CD8-positive, alpha-beta memory T cell (primary cell): ENCODE results near the gene MXI1. TPM values are rescaled to one million over a fixed set of nuclear protein-coding genes. Genes with fewer than 3 reads are reported as not detected.

ENCODE experiments used
- CTCF ChIA-PET: fragments of 350-600 bp; sonication (Branson Sonifier 250); formaldehyde crosslinking; loops from one replicate; lab custom pipeline; 2021; ENCODE audit warnings: antibody characterized with exemption; lab: Charles Lee
- POLR2A ChIA-PET: fragments of 350-600 bp; sonication (Branson Sonifier 250); formaldehyde crosslinking; loops from one replicate; lab custom pipeline; 2021; ENCODE audit warnings: antibody characterized with exemption; lab: Charles Lee
- DNase-seq, 5 donors: peaks; one replicate each; pipeline versions ENCODE4 v3.0.0 to v3.0.0-alpha.2; 2020 to 2022; ENCODE audit warnings: mixed read lengths in 1 of 5
- H3K27ac ChIP-seq: one replicate; pipeline ENCODE4 v1.7.0; 2013; ENCODE audit warnings: low read depth, mild to moderate bottlenecking, low read length, moderate library complexity
- H3K27me3 ChIP-seq: 2 replicates; pipeline ENCODE4 v1.7.0; 2013; ENCODE audit warnings: low read length, mild to moderate bottlenecking; ENCODE audit not compliant: insufficient read depth, poor library complexity, severe bottlenecking
- H3K36me3 ChIP-seq: 2 replicates; pipeline ENCODE4 v1.7.0; 2013; ENCODE audit warnings: mild to moderate bottlenecking, low read length, moderate library complexity; ENCODE audit not compliant: insufficient read depth
- H3K4me1 ChIP-seq: 2 replicates; pipeline ENCODE4 v1.7.0; 2013; ENCODE audit warnings: mild to moderate bottlenecking, low read length, moderate library complexity; ENCODE audit not compliant: insufficient read depth
- H3K4me3 ChIP-seq: 2 replicates; pipeline ENCODE4 v1.7.0; 2013; ENCODE audit warnings: mild to moderate bottlenecking, low read length
- H3K9me3 ChIP-seq: 2 replicates; pipeline ENCODE4 v1.7.0; 2013; ENCODE audit warnings: mild to moderate bottlenecking, low read length
- H3K27ac Mint-ChIP-seq, 8 donors: one replicate each; pipeline ENCODE4 v1.8.0; 2020 to 2021; ENCODE audit warnings: mixed read lengths in 8 of 8, mild to moderate bottlenecking in 6 of 8, inconsistent platforms in 3 of 8, moderate library complexity in 3 of 8
- H3K27me3 Mint-ChIP-seq, 2 donors: one replicate each; pipeline ENCODE4 v1.8.0; 2020 to 2021; ENCODE audit warnings: mixed read lengths in 2 of 2, mild to moderate bottlenecking in 1 of 2, moderate library complexity in 1 of 2
- H3K36me3 Mint-ChIP-seq, 3 donors: one replicate each; pipeline ENCODE4 v1.8.0; 2020 to 2021; ENCODE audit warnings: mixed read lengths in 3 of 3, inconsistent platforms in 1 of 3, mild to moderate bottlenecking in 1 of 3
- H3K4me1 Mint-ChIP-seq, 3 donors: one replicate each; pipeline ENCODE4 v1.8.0; 2020 to 2021; ENCODE audit warnings: mixed read lengths in 3 of 3, inconsistent platforms in 1 of 3, mild to moderate bottlenecking in 1 of 3
- H3K4me3 Mint-ChIP-seq, 7 donors: one replicate each; pipeline ENCODE4 v1.8.0; 2020 to 2021; ENCODE audit warnings: mixed read lengths in 7 of 7, mild to moderate bottlenecking in 6 of 7, moderate library complexity in 4 of 7, inconsistent platforms in 2 of 7
- H3K9me3 Mint-ChIP-seq, 5 donors: one replicate each; pipeline ENCODE4 v1.8.0; 2020 to 2022; ENCODE audit warnings: mixed read lengths in 5 of 5, mild to moderate bottlenecking in 3 of 5, moderate library complexity in 2 of 5, inconsistent platforms in 1 of 5
- polyA plus RNA-seq: library from polyadenylated mRNA; unstranded; fragments of 300-500 nt; fragmentation: Illumina TruSeq; gene quantifications from one replicate; pipeline ENCODE4 v1.2.3, GENCODE V29; 2021
- total RNA-seq, 2 experiments: library from RNA; stranded (reverse); gene quantifications; one replicate each; pipeline ENCODE4 v1.2.3, GENCODE V29; 2021

The MXI1 gene
- total and polyA plus RNA-seq, 3 experiments from 2014 or later = 8.6 to 32.3 (median 9.2) TPM

GRCh38 chr10:110335314-110336064 lies 128.1 kb downstream of the MXI1 start:
- H3K27ac ChIP-seq = no peak overlapping the region
- Mint-ChIP-seq H3K27ac (no peak overlapping the region), H3K9me3 (peaks cover 4 to 6% (median 5%) of the 10 kb centered on the region in 5 donors), H3K4me3 (no peak overlapping the region), H3K27me3 (peaks cover 0 to 6% of the 10 kb centered on the region in 2 donors), H3K36me3 (peaks cover 0 to 5% (median 0%) of the 10 kb centered on the region in 3 donors), H3K4me1 (peaks cover 8 to 13% (median 9%) of the 10 kb centered on the region in 3 donors)
- H3K9me3 ChIP-seq = no peaks in the 10 kb centered on the region
- ChIA-PET POLR2A (no interaction called here), CTCF (no interaction called here)
- no peaks in the 10 kb centered on the region for H3K4me1 ChIP-seq
- no peak for DNase-seq
- no peaks in the 10 kb centered on the region for H3K27me3 ChIP-seq
- H3K4me3 ChIP-seq = no peak overlapping the region
- H3K36me3 ChIP-seq = no peaks in the 10 kb centered on the region

GRCh38 chr10:110336111-110336721 lies 128.8 kb downstream of the MXI1 start:
- no peaks in the 10 kb centered on the region for H3K4me1 ChIP-seq
- H3K36me3 Mint-ChIP-seq = no peaks in the 10 kb centered on the region
- no peaks in the 10 kb centered on the region for H3K9me3 ChIP-seq
- H3K4me3 ChIP-seq = no peak overlapping the region
- no peak overlapping the region for H3K4me3 Mint-ChIP-seq
- no peak overlapping the region for H3K27ac Mint-ChIP-seq
- no peaks in the 10 kb centered on the region for H3K27me3 ChIP-seq
- no peak for DNase-seq
- ChIA-PET POLR2A (no interaction called here), CTCF (no interaction called here)
- H3K27ac ChIP-seq = no peak overlapping the region
- peaks cover 8 to 13% (median 9%) of the 10 kb centered on the region in 3 donors for H3K4me1 Mint-ChIP-seq
- peaks cover 0 to 7% of the 10 kb centered on the region in 2 donors for H3K27me3 Mint-ChIP-seq
- no peaks in the 10 kb centered on the region for H3K9me3 Mint-ChIP-seq
- H3K36me3 ChIP-seq = no peaks in the 10 kb centered on the region

Other genes starting within 250 kb of the MXI1 start
- gene ADD3, start 199.6 kb upstream of the MXI1 start, total RNA-seq = 10 to 100 TPM; 39.4 to 50.3 TPM
- gene ADD3, start 199.6 kb upstream of the MXI1 start, polyA plus RNA-seq = 378 TPM
- 10 to 100 TPM; 54.9 to 60.1 TPM for gene SMNDC1, start 97.3 kb downstream of the MXI1 start, total RNA-seq
- gene SMNDC1, start 97.3 kb downstream of the MXI1 start, polyA plus RNA-seq = 17.7 TPM